AG04450 (cell line): ENCODE results near the gene CRYGA. TPM values are rescaled to one million over a fixed set of nuclear protein-coding genes. Genes with fewer than 3 reads are reported as not detected.
"Not testable (repeated sequence)": the region's sequence is repeated elsewhere in the genome, so short reads cannot be mapped to it uniquely, and the experiment has no call there.

ENCODE experiments used
- CTCF ChIA-PET: fragments of 300-600, 350-600 bp; formaldehyde crosslinking; extraction: SDS; loops from one replicate; lab custom pipeline; 2022; ENCODE audit warnings: antibody characterized with exemption, inconsistent platforms; lab: Charles Lee
- POLR2A ChIA-PET: fragments of 350-600 bp; formaldehyde crosslinking; extraction: SDS; loops from one replicate; lab custom pipeline; 2021; ENCODE audit warnings: antibody characterized with exemption, inconsistent platforms; lab: Yijun Ruan, JAX
- DNase-seq: peaks from one replicate; pipeline ENCODE4 v3.0.0-alpha.2; 2011; ENCODE audit warnings: low read depth, low spot score
- H3K27ac ChIP-seq: one replicate; pipeline ENCODE4 v1.5.1; 2012; ENCODE audit warnings: low read depth, low read length, control low read depth
- H3K27me3 ChIP-seq: one replicate; pipeline ENCODE4 v1.6.0; 2012; ENCODE audit warnings: low read length; ENCODE audit not compliant: control insufficient read depth, insufficient read depth
- H3K4me3 ChIP-seq: 2 replicates; pipeline ENCODE4 v1.5.1; 2011; ENCODE audit warnings: mild to moderate bottlenecking, low read depth, low read length, control low read depth
- H3K9me3 ChIP-seq: 2 replicates; pipeline ENCODE4 v1.5.1; 2012; ENCODE audit warnings: low read length; ENCODE audit not compliant: control insufficient read depth, insufficient read depth
- polyA plus RNA-seq: library from polyadenylated mRNA; depleted of rRNA; stranded (reverse); fragments of >200 nt; gene quantifications from 2 replicates; pipeline ENCODE4 v1.2.3, GENCODE V29; 2011
- TF ChIP-seq, protein P1 (sequence below): IDR thresholded peaks from 2 replicates; pipeline ENCODE4 v1.5.1; 2011; ENCODE audit warnings: low read depth, low read length, control low read depth, inconsistent platforms

The CRYGA gene
- polyA plus RNA-seq, 1 experiment: not detected

DNA sequence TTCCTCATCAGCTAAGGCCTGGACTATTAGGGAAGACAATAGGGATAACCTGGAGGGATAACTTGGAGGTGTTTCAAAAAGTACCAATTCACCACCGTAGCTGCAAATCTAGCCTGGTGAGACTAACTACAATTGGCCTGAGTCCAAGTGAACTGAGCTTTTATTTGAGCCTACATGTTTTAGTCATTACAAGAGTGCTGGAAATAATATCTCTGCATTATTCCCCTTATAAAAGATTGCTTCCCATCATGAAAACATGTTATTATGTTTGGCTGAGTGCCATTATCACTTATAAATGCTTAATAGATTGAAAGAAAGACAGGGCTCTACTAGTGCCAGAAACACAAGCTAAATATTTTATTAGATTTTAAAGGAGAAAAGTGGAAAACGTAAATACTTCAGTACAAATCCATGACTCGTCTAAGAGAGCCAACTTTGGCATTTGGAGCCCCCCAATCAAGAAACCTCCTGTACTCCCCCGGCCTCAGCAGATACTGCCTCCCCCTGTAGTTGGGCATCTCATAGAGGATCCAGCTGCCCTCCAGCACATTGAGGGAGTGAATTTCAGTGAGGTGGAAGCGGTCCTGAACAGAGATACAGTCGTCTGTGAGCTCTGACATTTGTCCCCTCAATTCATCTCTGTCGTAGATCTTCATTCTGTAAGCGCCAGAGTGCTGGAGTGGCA is 21.0 kb downstream of the CRYGA start:
- no peak overlapping the region for H3K4me3 ChIP-seq
- H3K27me3 ChIP-seq: no peaks in the 10 kb centered on the region
- TF ChIP-seq, protein P1, sequence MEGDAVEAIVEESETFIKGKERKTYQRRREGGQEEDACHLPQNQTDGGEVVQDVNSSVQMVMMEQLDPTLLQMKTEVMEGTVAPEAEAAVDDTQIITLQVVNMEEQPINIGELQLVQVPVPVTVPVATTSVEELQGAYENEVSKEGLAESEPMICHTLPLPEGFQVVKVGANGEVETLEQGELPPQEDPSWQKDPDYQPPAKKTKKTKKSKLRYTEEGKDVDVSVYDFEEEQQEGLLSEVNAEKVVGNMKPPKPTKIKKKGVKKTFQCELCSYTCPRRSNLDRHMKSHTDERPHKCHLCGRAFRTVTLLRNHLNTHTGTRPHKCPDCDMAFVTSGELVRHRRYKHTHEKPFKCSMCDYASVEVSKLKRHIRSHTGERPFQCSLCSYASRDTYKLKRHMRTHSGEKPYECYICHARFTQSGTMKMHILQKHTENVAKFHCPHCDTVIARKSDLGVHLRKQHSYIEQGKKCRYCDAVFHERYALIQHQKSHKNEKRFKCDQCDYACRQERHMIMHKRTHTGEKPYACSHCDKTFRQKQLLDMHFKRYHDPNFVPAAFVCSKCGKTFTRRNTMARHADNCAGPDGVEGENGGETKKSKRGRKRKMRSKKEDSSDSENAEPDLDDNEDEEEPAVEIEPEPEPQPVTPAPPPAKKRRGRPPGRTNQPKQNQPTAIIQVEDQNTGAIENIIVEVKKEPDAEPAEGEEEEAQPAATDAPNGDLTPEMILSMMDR: no peak
- ChIA-PET CTCF (interaction anchor here (1.5 to 2.4 kb wide), 2 partner anchors 33 to 396 kb away, joined by 3 to 15 read pairs; no protein-coding TSS in a partner anchor), POLR2A (no interaction called here)
- DNase-seq: no peak
- H3K27ac ChIP-seq: no peak overlapping the region
- no peaks in the 10 kb centered on the region for H3K9me3 ChIP-seq

DNA sequence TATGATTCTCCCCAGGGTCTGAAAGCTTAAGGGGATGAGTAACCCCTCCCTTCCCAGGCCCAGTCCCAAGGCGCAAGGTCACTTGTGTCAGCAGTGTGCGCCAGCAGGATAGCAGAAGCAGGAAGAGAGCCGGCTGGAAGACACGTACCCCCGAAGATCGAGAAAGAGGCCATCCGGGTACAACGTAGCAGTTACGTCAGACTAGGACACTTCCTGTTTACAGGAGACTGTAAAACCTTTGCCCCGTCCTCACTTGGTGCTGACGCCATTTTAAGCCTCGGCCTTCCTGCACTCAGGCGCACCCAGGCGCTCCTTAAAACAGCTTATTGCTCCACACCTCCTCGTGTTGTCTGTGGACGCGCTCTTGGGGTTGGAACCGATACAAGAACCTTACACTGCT is 23.9 kb downstream of the CRYGA start:
- POLR2A ChIA-PET: no interaction called here
- DNase-seq: no peak
- Histone ChIP-seq H3K9me3 (no peaks in the 10 kb centered on the region), H3K27ac (no peak overlapping the region), H3K27me3 (peaks cover 5% of the 10 kb centered on the region), H3K4me3 (no peak overlapping the region)
- CTCF ChIA-PET: no interaction called here
- TF ChIP-seq, protein P1: no peak

DNA sequence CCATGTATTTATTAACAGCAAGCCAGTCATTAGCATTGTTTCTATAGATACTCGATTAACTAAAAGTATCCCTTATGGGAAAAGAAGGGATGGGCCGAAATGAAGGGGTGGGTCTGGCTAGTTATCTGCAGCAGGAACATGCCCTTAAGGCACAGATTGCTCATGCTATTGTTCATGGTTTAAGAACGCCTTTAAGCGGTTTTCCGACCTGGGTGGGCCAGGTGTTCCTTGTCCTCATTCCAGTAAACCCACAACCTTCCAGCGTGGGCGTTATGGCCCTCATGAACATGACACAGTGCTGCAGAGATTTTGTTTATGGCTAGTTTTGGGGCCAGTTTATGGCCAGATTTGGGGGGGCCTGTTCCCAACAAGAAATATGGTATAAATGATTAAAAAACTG is 25.1 kb downstream of the CRYGA start:
- DNase-seq, H3K27me3 ChIP-seq, CTCF ChIA-PET, H3K4me3 ChIP-seq, H3K27ac ChIP-seq, H3K9me3 ChIP-seq, POLR2A ChIA-PET: not testable (repeated sequence)

DNA sequence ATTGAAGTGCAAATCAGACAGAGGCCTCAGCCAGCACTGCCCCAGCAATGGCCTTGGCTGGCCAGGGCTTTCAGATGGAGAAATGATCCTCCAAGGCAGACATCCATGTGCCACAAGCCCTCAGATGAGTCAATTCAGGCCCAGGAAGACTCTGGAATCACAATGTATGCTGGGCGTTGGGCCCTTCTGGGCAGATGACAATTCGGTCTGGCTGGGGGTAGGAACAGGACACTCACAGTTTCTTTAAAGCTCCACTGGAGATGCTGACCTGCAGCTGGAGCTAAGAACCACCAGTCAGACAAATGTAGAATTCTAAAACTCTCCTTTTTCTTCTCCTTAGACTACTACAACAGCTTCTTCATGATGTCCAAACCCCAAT is 26.7 kb downstream of the CRYGA start:
- DNase-seq: no peak
- H3K4me3 ChIP-seq: no peak overlapping the region
- CTCF ChIA-PET: interaction anchor here (1.5 kb wide), 1 partner anchor 39 kb away, joined by 6 read pairs; no protein-coding TSS in a partner anchor
- POLR2A ChIA-PET: no interaction called here
- peaks cover 5% of the 10 kb centered on the region for H3K27me3 ChIP-seq
- H3K27ac ChIP-seq: no peak overlapping the region
- H3K9me3 ChIP-seq: no peaks in the 10 kb centered on the region
- TF ChIP-seq, protein P1: no peak

DNA sequence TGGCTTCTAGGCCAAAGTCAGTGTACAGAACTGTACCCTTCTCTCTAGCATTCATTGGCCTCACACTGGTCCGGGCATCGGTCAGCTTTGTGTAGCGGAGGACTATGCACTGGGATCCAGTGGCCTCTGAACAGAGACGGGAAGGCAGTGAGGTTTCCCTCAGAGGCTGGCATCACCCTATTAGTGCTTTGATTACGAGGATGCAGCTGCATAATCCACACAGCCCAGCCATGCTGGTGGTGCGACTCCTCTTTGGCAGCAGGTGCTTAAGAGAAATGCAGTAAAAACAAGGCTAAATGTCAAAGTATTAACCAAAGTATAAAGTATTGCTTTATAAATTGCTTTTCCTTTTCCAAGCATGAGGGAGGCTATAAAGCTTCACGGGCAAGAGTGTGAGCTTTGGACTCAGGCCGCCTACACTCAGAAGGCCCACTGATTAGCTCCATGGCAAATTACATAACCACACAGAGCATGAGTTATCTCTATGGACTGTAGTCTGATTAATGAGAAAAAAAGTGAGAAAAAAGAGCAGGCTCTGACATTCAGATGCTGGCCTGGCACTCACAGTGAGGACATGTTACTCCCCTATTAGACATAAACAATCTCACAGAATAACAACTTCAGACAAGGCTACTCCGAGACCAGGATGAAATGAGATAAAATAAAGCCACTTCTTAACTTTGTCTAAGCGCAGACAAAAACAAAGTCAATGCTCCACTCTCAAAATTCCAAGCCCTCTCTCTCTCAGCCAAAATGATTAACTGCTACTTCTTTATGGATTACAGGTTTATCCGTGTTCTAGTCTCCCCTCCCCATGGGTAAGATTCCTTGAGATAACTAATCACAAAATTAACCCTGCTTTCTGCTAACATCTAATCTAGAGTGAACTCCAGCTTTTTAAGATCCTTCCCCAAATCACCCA is 27.3 kb downstream of the CRYGA start:
- TF ChIP-seq, protein P1: no peak
- H3K9me3 ChIP-seq: no peaks in the 10 kb centered on the region
- no peak for DNase-seq
- no peak overlapping the region for H3K4me3 ChIP-seq
- no peak overlapping the region for H3K27ac ChIP-seq
- CTCF ChIA-PET: interaction anchor here (1.5 kb wide), 1 partner anchor 39 kb away, joined by 6 read pairs; no protein-coding TSS in a partner anchor
- POLR2A ChIA-PET: no interaction called here
- H3K27me3 ChIP-seq: peaks cover 5% of the 10 kb centered on the region
